GM12865 (cell line): ENCODE data around the gene NEK8.

Experiments
- DNase-seq: peaks from one replicate; pipeline ENCODE4 v3.0.0; 2010; ENCODE audit warnings: low read depth
- H3K4me3 ChIP-seq: 2 replicates; pipeline ENCODE4 v1.5.1; 2011; ENCODE audit warnings: mild to moderate bottlenecking, low read depth, low read length, control low read depth
- TF ChIP-seq, protein P1 (sequence below): IDR thresholded peaks from 2 replicates; pipeline ENCODE4 v1.5.1; 2011; ENCODE audit warnings: low read length, control low read depth, low read depth, inconsistent platforms; ENCODE audit not compliant: insufficient read depth; ENCODE audit errors: missing control alignments

Gene NEK8

DNA sequence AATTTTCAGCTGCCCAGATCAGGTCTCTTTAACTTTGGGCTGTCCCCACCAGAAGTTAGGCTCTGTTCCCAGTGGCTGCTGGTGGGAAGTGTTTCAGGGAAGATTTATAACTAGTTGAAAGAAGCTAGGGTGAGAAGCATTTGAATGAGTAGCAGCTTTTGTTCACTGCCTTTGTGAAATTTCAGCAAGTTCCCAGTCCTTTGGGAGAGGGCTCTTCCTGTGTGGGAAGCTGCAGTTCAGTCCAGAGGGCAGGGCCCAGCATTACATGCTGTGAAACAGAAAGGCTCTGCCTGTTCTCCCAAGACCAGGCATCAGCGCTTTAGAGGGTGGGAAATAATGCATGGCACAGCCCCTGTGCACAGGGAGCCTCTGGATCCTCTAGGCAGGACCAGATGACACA is 34.7 kb upstream of the NEK8 start:
- no peak for DNase-seq
- H3K4me3 ChIP-seq = no peak overlapping the region
- TF ChIP-seq, protein P1, sequence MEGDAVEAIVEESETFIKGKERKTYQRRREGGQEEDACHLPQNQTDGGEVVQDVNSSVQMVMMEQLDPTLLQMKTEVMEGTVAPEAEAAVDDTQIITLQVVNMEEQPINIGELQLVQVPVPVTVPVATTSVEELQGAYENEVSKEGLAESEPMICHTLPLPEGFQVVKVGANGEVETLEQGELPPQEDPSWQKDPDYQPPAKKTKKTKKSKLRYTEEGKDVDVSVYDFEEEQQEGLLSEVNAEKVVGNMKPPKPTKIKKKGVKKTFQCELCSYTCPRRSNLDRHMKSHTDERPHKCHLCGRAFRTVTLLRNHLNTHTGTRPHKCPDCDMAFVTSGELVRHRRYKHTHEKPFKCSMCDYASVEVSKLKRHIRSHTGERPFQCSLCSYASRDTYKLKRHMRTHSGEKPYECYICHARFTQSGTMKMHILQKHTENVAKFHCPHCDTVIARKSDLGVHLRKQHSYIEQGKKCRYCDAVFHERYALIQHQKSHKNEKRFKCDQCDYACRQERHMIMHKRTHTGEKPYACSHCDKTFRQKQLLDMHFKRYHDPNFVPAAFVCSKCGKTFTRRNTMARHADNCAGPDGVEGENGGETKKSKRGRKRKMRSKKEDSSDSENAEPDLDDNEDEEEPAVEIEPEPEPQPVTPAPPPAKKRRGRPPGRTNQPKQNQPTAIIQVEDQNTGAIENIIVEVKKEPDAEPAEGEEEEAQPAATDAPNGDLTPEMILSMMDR = no peak

DNA sequence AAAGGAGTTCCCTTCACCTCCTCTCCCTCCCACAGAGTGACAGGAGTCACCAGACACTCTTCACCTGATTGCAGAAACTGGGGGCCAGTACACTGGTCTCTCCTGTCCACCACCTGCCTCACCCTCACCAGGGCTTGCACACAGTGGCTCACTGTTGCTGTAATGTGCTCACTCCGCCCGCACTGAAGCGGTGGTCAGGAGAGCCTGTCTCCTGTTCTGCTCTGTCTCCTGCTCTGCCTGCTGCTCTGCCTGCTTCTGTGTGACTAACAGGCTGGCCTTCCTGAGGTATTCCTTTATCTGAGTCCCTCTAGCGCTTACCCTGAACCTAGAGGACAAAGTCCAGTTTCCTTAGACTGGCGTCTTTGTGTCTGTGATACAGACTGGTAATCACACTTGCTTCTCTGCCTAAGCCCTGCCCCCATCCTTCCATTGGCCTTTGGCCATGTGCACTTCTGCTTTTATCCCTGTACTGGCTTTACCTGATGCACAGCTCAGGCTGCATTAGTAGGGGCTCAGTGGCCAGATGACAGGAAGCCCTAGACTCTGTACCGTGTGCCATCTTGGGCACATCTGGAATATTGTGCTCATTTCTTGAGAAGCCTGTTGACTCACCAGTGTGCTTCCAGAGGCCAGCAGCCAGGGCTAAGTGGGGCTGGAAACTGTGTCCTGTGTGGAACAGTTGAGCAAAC is 30.2 kb upstream of the NEK8 start:
- TF ChIP-seq, protein P1 = no peak
- no peak overlapping the region for H3K4me3 ChIP-seq
- no peak for DNase-seq

GRCh38 chr17:28700278-28700677 is 28.3 kb upstream of the NEK8 start:
- no peak overlapping the region for H3K4me3 ChIP-seq
- DNase-seq = no peak
- TF ChIP-seq, protein P1 = no peak

- DNase-seq = no peak
- no peak overlapping the region for H3K4me3 ChIP-seq
- TF ChIP-seq, protein P1 = no peak
These were observed 27.6 kb upstream of the NEK8 start for GRCh38 chr17:28700830-28701492.

GRCh38 chr17:28702026-28702751 is 26.4 kb upstream of the NEK8 start:
- DNase-seq = no peak

GRCh38 chr17:28702752-28703150 is 25.8 kb upstream of the NEK8 start:
- no peak overlapping the region for H3K4me3 ChIP-seq
- DNase-seq = no peak
- TF ChIP-seq, protein P1 = no peak

More at GRCh38 chr17:28702026-28702751, 26.4 kb upstream of the NEK8 start:
- TF ChIP-seq, protein P1 = no peak
- H3K4me3 ChIP-seq = no peak overlapping the region
